MG63 (cell line): Measurements from ENCODE around the gene OR2V1. TPM values are rescaled to one million over a fixed set of nuclear protein-coding genes. Genes with fewer than 3 reads are reported as not detected.

Experiments
- total RNA-seq: library from RNA; depleted of rRNA; stranded (reverse); fragments of >200 nt; shearing (Covaris generic); gene quantifications from 2 replicates; pipeline ENCODE4 v1.2.3, GENCODE V29; 2014; ENCODE audit warnings: low replicate concordance; rRNA removed

Gene OR2V1
- total RNA-seq, 1 experiment from 2014 or later: not detected

Other genes with a start within 250 kb of the OR2V1 start
- gene BTNL8, start 232.0 kb downstream of the OR2V1 start, total RNA-seq: not detected in 2 replicates
- not detected in 2 replicates for gene BTNL3, start 142.3 kb downstream of the OR2V1 start, total RNA-seq
- gene BTNL9, start 90.9 kb downstream of the OR2V1 start, total RNA-seq: 0.76 and 0.99 TPM in 2 replicates
- not detected in 2 replicates for gene OR2V2, start 16.4 kb upstream of the OR2V1 start, total RNA-seq
- 15.6 and 22.6 TPM in 2 replicates for gene TRIM7, start 74.0 kb upstream of the OR2V1 start, total RNA-seq
- 31.9 and 43.0 TPM in 2 replicates for gene TRIM41, start 92.1 kb upstream of the OR2V1 start, total RNA-seq
- gene RACK1, start 112.7 kb upstream of the OR2V1 start, total RNA-seq: 8,781 and 10,327 TPM in 2 replicates
- gene TRIM52, start 130.0 kb upstream of the OR2V1 start, total RNA-seq: 3.9 and 5.8 TPM in 2 replicates
- gene OR4F3, start 236.1 kb upstream of the OR2V1 start, total RNA-seq: not detected in 2 replicates